Astrocyte (in vitro differentiated cells and primary cell): ENCODE measurements around the gene ULK4.
"Not testable (repeated sequence)": the region's sequence is repeated elsewhere in the genome, so short reads cannot be mapped to it uniquely, and the experiment has no call there.

ENCODE experiments used
- EZH2 ChIP-seq: IDR thresholded peaks from 2 replicates; pipeline ENCODE4 v1.6.1; 2012; ENCODE audit warnings: mild to moderate bottlenecking, low read length, inconsistent platforms; ENCODE audit not compliant: insufficient read depth
- TF ChIP-seq, protein P1 (sequence below): IDR thresholded peaks from 2 replicates; pipeline ENCODE4 v1.5.1; 2011; ENCODE audit warnings: low read depth, mild to moderate bottlenecking, inconsistent platforms, low read length, moderate library complexity; ENCODE audit not compliant: insufficient read depth

DNA sequence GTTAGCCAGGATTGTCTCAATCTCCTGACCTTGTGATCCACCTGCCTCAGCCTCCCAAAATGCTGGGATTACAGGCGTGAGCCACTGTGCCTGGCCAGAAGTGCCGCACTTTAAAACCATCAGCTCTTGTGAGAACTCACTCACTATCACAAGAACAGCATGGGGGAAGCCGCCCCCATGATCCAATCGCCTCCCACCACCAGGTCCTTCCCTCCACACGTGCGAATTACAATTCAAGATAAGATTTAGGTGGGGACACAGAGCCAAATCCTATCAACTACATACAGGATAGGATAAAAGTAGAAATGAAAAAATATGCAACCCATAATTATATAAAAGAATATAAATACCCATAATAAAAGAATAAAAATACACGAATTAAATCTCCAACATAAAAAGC, 199.0 kb downstream of the ULK4 start:
- TF ChIP-seq, protein P1, sequence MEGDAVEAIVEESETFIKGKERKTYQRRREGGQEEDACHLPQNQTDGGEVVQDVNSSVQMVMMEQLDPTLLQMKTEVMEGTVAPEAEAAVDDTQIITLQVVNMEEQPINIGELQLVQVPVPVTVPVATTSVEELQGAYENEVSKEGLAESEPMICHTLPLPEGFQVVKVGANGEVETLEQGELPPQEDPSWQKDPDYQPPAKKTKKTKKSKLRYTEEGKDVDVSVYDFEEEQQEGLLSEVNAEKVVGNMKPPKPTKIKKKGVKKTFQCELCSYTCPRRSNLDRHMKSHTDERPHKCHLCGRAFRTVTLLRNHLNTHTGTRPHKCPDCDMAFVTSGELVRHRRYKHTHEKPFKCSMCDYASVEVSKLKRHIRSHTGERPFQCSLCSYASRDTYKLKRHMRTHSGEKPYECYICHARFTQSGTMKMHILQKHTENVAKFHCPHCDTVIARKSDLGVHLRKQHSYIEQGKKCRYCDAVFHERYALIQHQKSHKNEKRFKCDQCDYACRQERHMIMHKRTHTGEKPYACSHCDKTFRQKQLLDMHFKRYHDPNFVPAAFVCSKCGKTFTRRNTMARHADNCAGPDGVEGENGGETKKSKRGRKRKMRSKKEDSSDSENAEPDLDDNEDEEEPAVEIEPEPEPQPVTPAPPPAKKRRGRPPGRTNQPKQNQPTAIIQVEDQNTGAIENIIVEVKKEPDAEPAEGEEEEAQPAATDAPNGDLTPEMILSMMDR, result not testable (repeated sequence)
- TF ChIP-seq EZH2, result not testable (repeated sequence)
